Activated naive CD8-positive, alpha-beta T cell treated with anti-CD3 and anti-CD28 coated beads, Interleukin-2, amount 50 U/mL, for 16 hours (primary cell): ENCODE measurements around the gene SLC38A7.
"Not testable (repeated sequence)": the region's sequence is repeated elsewhere in the genome, so short reads cannot be mapped to it uniquely, and the experiment has no call there.

Experiments used
- DNase-seq: peaks from one replicate; pipeline ENCODE4 v3.0.0-alpha.2; 2020; ENCODE audit warnings: low read depth, low spot score

The SLC38A7 gene

DNA sequence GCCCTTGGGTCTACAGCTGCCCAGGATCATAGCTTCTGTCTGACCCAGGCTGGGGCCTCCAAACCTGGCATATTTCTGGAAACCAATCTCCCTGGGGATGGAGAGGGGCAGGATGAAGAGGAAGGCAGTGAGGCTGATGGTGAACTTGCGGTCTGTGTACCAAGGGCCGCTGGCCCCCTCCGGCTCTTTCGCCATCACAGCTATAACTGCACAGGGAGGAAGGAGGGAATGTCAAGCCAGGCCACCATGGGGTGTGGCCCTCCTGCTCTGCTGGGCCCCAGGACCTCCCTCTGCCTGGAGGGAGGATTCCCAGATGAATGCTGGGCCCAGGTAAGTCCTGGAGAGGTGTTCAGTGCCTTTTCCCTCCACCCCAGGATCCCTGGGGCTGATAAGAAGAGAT, 6.3 kb downstream of the SLC38A7 start:
- DNase-seq, result no peak

DNA sequence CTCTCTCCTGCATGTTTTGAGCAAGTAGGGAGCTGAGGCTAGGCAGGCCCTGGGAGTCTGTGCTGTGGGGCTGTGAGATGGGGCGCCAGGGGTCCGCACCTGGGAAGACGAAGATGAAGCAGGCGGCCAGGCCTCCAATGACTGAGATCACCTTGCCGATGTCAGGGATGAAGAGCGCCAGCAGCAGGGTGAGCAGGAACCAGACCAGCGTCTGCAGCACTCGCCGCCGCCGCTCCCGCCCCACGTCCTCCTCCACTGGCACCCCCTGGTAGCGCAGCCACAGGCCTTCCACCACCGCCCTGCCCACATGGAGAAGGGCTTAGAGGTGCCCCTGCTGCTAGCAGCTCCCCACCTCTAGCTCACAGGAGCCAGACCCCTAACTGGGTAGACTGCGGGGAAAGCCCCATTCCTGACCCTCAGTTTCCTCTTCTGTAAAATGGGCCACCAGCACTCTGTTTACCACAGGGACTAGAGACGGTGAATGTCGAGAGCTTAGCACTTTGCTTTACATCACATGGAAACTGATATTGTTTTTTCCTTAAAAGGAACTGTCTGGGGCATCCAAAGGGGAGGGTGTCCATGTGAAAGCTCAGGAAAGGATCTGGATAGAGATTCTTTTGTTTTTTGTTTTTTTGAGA, 13.5 kb downstream of the SLC38A7 start:
- no peak for DNase-seq

GRCh38 chr16:58670177-58670576, 14.4 kb downstream of the SLC38A7 start:
- DNase-seq, result no peak

DNA sequence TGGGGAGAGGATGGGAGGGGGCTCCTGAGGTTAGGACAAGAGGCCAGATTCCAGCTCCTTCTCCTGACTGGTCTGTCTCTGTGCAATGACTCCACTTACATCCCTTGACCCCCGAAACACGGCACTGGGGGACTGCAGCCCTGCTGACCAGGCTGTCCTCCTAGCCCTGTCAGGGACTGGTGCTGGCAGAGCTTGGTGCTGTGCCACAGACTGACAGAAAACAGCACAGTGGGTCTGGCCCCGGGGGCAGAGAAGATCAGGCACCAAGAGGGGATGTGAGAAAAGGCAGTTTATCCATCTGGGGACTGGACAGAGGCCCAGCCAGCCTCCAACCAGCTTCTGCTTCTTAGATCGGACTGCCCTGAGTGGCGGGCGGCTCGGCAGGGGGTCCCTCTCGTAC, 19.4 kb downstream of the SLC38A7 start:
- no peak for DNase-seq

GRCh38 chr16:58661199-58661830, 23.3 kb downstream of the SLC38A7 start:
- DNase-seq, result no peak

- DNase-seq, result not testable (repeated sequence)
Observed at GRCh38 chr16:58659911-58660310, 24.7 kb downstream of the SLC38A7 start.

DNA sequence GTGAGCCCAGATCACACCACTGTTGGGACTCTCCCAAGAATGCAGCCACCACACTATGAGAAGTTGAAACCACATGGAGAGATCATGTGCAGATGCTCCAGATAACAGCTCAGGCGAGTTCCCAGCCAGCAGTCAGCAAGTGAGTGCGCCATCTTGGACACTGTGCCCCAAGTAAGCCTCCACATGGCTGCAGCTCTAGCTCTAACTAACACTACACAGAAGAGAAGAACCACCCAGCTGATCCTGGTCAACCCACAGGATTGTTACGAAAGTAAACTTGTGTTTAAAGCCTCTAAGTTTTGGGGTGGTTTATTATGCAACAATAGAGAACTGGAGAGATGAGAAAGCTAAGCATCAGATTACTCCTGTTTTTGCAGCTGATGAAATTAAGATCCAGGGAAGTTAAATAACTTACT, 25.8 kb downstream of the SLC38A7 start:
- DNase-seq, result no peak

GRCh38 chr16:58656899-58657298, 27.7 kb downstream of the SLC38A7 start:
- no peak for DNase-seq

DNA sequence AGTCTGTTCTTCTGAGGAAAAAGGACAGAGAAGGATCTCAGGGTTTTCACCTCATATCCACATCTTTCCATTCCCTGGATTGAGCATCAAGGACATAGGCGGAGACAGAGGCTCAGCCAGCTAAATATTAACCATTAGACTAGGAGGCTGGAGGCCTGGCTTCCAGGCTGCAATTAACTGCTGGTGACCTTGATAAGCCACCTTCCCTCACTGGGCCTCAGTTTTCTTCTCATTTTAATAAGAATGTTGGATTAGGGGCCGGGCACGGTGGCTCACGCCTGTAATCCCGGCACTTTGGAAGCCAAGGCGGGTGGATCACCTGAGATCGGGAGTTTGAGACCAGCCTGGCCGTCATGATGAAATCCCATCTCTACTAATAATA, 29.4 kb downstream of the SLC38A7 start:
- DNase-seq, result no peak

DNA sequence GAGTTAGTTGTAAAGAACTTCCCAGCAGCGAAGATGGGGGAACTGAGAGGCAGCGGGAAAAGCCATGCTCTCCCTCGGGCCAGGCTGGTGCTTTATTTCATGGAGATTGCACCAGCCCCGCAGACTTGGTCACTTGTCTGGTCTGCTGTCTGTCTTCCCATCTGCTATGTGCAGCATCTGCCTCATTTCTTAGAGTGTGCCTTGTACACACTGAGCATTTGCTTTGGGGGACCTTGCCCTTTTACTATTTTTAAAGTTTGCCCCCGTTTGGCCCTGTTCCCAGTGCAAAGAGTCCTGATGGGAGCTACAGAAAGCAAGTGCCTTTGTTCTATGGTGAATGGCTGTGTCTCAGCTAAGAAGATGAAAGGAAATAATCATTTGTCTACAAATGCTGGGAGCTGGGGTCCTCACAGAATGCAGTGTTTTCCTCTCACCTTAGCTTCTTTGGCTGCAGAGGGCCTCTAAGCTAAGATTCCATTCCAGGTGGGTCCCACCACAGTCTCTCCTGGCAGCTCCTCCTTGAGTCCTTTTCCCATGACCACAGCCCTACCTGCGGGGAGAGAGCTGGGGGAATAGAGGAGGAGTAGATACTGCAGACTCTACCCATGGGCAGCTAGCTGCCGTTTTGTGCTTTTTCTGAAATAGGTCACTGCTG, 29.9 kb downstream of the SLC38A7 start:
- DNase-seq, result no peak

DNA sequence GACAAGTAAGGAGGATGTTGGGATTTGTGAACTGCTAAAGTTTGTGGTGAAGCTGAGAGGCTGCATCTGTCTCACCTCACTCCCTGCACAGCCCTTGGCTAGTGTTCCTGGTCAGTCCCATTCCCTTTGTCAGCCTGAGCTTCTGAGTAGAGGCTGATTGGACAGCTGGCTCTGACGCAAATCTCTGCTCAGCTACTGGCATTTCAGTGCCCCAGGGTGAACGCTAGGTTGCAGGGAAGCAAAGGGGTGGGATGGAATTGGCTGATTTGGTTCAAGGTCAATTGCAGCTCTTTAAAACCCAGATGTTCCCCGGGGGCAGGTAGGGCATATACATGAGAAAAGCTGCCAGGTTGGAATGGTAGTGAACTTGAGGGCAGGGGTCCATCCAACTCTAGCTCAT, 31.8 kb downstream of the SLC38A7 start:
- no peak for DNase-seq

DNA sequence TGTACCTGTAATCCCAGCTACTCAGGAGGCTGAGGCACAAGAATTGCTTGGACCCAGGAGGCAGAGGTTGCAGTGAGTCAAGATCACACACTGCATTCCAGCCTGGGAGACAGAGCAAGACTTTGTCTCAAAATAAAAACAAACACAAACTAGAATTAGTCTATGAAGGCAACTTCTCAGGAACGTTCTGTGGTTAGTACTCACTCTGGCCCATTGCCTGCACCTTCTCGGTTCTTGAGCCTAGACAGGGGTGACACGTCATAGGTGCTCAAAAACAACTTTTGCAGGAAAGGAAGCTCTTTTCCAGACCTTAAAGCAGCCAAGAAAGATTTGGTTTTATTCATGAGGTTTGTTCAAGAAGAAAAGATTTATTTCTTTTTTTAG, 32.6 kb downstream of the SLC38A7 start:
- DNase-seq, result no peak

DNA sequence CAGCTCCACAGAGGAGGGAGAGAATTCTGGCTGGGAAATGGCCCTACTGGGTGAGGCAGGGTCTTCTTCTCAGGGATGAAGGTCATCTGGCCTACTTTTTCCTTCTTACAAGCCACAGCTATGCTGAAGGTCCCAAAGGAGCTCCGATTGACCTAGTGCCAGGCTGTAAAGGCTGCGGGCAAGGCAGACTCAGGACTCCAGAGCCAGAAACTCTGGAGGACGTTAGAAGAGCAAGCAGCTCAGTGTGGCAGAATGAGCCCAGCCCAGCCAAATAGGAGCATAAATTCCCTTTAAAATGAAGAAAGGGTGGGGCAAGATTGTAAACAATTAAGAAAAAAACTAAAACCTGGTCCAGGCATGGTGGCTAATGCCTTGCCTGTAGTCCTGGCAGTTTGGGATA, 34.9 kb downstream of the SLC38A7 start:
- no peak for DNase-seq

DNA sequence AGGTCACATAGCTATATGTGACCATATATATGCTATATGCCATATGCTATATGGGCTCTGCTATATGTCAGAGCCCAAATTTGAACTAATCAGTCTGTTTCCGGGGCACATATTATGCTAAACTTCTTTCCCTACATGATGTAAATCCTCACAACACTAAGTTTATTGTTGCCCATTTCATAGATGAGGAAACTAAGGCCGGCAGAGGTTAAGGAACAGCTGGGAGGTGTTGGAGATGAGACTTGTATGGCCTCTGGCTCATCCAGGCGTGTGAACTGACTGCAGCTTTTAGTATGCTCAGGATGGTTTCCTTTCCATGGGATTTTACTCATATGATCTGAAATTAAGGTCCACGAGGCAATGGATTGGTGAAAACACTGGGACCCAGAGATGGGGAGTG, 37.5 kb downstream of the SLC38A7 start:
- no peak for DNase-seq

DNA sequence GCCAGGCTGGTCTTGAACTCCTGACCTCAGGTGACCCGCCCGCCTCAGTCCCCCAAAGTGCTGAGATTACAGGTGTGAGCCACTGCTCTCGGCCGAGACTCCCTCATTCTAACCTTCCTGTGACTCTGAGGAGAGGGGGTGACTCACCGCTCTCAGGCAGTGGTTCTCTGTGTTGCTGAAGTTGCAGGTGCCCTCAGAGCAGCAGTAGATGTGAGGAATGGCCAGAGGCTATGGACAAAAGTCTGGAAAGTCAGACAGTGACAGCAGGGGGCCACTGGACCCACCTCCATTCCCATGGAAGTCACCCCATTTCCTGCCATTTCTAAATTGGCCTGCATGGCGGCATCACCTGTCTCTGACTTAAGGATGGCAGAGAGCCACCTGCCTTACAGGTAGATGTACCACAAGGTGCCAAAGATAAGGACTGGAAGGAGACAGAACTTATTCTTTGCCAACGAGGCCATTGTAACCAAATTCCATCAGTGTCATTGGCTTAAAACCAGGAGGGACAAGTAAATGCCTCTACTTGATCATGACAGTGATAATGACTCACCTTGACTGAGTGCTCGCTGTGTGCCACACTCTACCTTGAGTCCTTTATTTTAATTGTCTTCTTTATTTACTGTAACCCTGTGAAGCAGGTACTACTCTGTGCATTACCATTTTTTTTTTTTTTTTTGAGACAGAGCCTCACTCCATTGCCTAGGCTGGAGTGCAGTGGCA, 39.6 kb downstream of the SLC38A7 start:
- no peak for DNase-seq

DNA sequence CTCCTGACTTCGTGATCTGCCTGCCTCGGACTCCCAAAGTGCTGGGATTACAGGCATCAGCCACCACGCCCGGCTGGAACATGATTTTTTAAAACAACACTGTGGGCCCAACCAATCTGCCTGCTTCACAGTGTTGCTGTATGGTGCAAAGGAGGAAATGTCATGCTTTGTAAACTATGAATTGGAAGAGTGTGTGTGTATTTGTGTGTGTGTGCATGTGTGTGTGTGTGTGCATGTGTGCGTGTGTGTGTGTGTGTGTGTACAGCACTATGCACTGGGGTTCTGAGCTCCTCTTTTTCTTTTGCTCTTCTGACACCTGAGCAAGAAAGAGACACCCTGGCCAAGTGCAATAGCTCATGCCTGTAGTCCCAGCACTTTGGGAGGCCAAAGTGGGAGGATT, 40.5 kb downstream of the SLC38A7 start:
- DNase-seq, result no peak

GRCh38 chr16:58640949-58641348, 43.6 kb downstream of the SLC38A7 start:
- DNase-seq, result no peak

DNA sequence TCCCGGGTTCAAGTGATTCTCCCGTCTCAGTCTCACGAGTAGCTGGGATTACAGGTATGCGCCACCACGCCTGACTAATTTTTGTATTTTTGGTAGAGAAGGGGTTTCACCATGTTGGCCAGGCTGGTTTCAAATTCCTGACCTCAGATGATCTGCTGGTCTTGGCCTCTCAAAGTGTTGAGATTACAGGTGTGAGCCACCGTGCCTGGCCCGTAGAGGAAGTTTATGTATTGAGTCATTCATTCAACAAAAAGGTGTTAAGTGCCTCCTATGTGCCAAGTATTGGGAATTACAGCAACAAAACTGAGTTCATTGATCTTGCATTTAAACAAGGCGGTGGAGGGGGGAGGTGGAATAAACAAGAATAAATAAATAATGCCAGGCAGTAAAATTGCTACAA, 44.7 kb downstream of the SLC38A7 start:
- no peak for DNase-seq

- no peak for DNase-seq
Observed at GRCh38 chr16:58639230-58639629, 45.3 kb downstream of the SLC38A7 start.

DNA sequence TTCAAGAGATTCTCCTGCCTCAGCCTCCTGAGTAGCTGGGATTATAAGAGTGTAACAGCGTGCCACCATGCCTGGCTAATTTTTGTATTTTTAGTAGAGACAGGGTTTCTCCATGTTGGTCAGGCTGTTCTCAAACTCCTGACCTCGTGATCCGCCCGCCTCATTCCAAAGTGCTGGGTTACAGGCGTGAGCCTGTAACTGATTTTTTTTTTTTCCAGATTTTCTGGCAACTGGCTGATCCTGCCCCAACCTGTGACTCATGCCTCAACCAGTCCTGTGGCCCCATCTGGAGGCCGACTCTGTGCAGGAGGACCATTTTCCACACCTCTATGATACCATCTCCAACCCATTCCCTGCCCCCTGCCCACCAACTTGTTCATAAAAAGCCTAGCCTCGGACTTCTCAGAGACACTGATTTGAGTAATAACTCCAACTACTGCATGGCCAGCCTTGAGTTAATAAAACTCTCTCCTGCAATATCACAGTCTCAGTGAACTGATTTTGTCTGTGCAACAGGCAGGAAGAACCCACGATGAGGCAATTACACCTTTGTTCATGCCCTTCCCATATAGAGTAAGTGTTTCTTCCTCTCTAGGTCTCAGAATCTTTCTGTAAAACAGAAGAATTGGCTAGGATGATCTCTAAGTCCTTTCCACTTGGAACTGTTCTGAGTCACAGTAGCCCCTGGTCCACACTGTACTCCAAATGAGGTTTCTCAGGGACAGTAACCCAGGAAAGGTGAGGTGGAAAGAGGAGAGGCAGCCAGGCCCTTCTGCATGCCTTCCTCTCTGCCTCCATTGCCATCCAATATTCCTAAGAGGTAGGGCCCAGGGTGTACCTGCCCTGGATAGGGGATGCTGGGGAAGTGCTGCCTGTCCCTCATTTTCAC, 46.2 kb downstream of the SLC38A7 start:
- DNase-seq, result no peak

- not testable (repeated sequence) for DNase-seq
Observed at GRCh38 chr16:58637021-58637420, 47.5 kb downstream of the SLC38A7 start.

- DNase-seq, result no peak
Observed at GRCh38 chr16:58636466-58636865, 48.1 kb downstream of the SLC38A7 start.
